ENCODE data around the gene GPBP1L1. TPM values are rescaled to one million over a fixed set of nuclear protein-coding genes. Genes with fewer than 3 reads are reported as not detected.
A peak's percentile ranks its signal among the peaks of the same experiment; 100 is the strongest.

The GPBP1L1 gene
- total and polyA plus RNA-seq, 2 of the 13 experiments (the other 11 are each of a cell fraction or from before 2014, with no cell fraction given) = 45.9 to 86.1 TPM

- TF ChIP-seq FOXA1 (IDR thresholded peaks at IDR 0.05) = no peak
- no peak for TF ChIP-seq FOXA1 (CRISPR knock-in tag; IDR thresholded peaks at IDR 0.05)
- no peak; the same call in 1 of the 2 replicates for TF ChIP-seq ZFP37 (CRISPR knock-in tag; IDR thresholded peaks at IDR 0.05; ENCODE audit: borderline replicate concordance)
- TF ChIP-seq PAWR (CRISPR knock-in tag; IDR thresholded peaks at IDR 0.05; ENCODE audit: borderline replicate concordance) = no peak
- no peak for TF ChIP-seq NR2F6 (IDR thresholded peaks at IDR 0.05)
- TF ChIP-seq NR2F6 (CRISPR knock-in tag; IDR thresholded peaks at IDR 0.05) = peak; percentile 5; the same call in 1 of the 2 replicates
- no peak for TF ChIP-seq ZBTB43 (CRISPR knock-in tag; conservative IDR thresholded peaks at IDR 0.05)
- TF ChIP-seq MLXIP (CRISPR knock-in tag; IDR thresholded peaks at IDR 0.05; ENCODE audit: borderline replicate concordance) = no peak
- TF ChIP-seq NRL (CRISPR knock-in tag; IDR thresholded peaks at IDR 0.05; ENCODE audit: borderline replicate concordance) = no peak; the same call in 1 of the 2 replicates
- peak; percentile 90 for TF ChIP-seq GABPB1 (CRISPR knock-in tag; IDR thresholded peaks at IDR 0.05)
- peak; percentile 31 for TF ChIP-seq RBM39 (IDR thresholded peaks at IDR 0.05; ENCODE audit: low read depth, low read length, poor library complexity, severe bottlenecking)
- TF ChIP-seq PBX2 (CRISPR knock-in tag; IDR thresholded peaks at IDR 0.05) = no peak
- peak; percentile 75; the same call in 1 of the 2 replicates for TF ChIP-seq ZNF841 (CRISPR knock-in tag; IDR thresholded peaks at IDR 0.05; ENCODE audit: borderline replicate concordance)
- TF ChIP-seq MBD4 (IDR thresholded peaks at IDR 0.05; ENCODE audit: borderline replicate concordance, low read length) = no peak
- TF ChIP-seq ZNF253 (CRISPR knock-in tag; IDR thresholded peaks at IDR 0.05; ENCODE audit: borderline replicate concordance) = peak; percentile 58; the same call in 1 of the 2 replicates
- TF ChIP-seq NR3C1 (CRISPR knock-in tag; IDR thresholded peaks at IDR 0.05) = no peak
- TF ChIP-seq LCORL (IDR thresholded peaks at IDR 0.05) = no peak
- TF ChIP-seq LCORL (CRISPR knock-in tag; IDR thresholded peaks at IDR 0.05) = no peak; the same call in 1 of the 2 replicates
- TF ChIP-seq SUZ12 (IDR thresholded peaks at IDR 0.05; ENCODE audit: low read depth, low read length) = no peak
- TF ChIP-seq ETV6 (CRISPR knock-in tag; conservative IDR thresholded peaks at IDR 0.05) = no peak
- TF ChIP-seq MEIS2 (CRISPR knock-in tag; IDR thresholded peaks at IDR 0.05) = no peak
- TF ChIP-seq ZNF263 (CRISPR knock-in tag; IDR thresholded peaks at IDR 0.05) = no peak
- TF ChIP-seq, protein P1, sequence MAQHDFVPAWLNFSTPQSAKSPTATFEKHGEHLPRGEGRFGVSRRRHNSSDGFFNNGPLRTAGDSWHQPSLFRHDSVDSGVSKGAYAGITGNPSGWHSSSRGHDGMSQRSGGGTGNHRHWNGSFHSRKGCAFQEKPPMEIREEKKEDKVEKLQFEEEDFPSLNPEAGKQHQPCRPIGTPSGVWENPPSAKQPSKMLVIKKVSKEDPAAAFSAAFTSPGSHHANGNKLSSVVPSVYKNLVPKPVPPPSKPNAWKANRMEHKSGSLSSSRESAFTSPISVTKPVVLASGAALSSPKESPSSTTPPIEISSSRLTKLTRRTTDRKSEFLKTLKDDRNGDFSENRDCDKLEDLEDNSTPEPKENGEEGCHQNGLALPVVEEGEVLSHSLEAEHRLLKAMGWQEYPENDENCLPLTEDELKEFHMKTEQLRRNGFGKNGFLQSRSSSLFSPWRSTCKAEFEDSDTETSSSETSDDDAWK (CRISPR knock-in tag; IDR thresholded peaks at IDR 0.05) = no peak
- TF ChIP-seq DBP (CRISPR knock-in tag; IDR thresholded peaks at IDR 0.05; ENCODE audit: not compliant biosample characterization) = no peak
- TF ChIP-seq ZFX (CRISPR knock-in tag; IDR thresholded peaks at IDR 0.05; ENCODE audit: low read depth) = peak; percentile 72
These were observed 102.5 kb downstream of the GPBP1L1 start, which contains the start of gene NASP (continued) for GRCh38 chr1:45583666-45584350.
